Measurements from ENCODE around the gene BHLHE23.

Gene BHLHE23

GRCh38 chr20:62970307-62971210 lies 36.2 kb downstream of the BHLHE23 start:
- DNase-seq (ENCODE audit: low read depth) = no peak
- no peak overlapping the region for H3K4me3 ChIP-seq (ENCODE audit: low read length)
- TF ChIP-seq CTCF (conservative IDR thresholded peaks at IDR 0.05; ENCODE audit: low read length) = no peak

- H3K4me3 ChIP-seq (ENCODE audit: low read length) = no peak overlapping the region
- no peak for DNase-seq (ENCODE audit: low read depth)
- TF ChIP-seq CTCF (conservative IDR thresholded peaks at IDR 0.05; ENCODE audit: low read length) = no peak
These were observed 36.8 kb downstream of the BHLHE23 start for GRCh38 chr20:62969939-62970306.

- TF ChIP-seq CTCF (conservative IDR thresholded peaks at IDR 0.05; ENCODE audit: low read length) = no peak
- H3K4me3 ChIP-seq (ENCODE audit: low read length) = no peak overlapping the region
- peak; percentile 6 for DNase-seq (ENCODE audit: low read depth)
These were observed 37.5 kb downstream of the BHLHE23 start for GRCh38 chr20:62969179-62969760.

DNA sequence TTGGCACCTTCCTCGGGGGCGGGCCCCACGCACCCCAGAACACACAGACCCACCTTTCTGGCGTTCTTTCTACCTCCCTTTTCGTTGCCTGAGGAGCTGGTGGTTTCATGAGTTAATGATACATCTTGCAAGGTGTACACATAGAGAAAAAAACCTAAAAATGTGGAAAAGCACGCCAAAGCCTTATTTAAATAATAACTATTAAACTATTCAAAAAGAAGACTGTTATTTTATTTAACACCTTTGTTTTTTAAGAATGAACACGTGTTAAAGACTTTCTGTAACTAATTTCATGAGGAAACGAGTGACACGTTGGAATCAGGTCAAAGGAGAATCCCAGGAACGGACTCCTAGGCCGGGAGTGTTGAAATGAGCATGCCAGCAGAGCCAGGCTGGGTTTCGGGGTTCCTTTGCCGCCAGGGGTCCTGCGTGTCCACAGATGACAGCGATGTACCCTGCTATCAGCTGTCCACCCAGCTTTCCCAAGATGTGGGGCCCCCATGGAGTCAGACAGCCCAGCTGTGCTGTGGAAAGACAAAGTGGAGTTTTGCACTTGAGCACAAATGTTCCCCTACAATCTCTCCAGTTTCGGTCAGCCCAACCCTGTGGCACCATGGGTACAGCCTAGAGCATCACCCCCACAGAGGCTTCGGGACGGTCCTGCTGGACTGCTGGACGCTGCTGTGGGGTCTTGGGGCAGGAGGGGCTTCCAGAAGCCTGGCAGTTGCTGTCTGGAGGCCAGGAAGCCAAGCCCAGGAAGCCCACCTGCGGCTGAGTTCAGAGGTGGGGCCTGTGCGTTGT lies 38.2 kb downstream of the BHLHE23 start:
- no peak for DNase-seq (ENCODE audit: low read depth)
- no peak for TF ChIP-seq CTCF (conservative IDR thresholded peaks at IDR 0.05; ENCODE audit: low read length)

GRCh38 chr20:62967628-62968351 lies 39.0 kb downstream of the BHLHE23 start:
- no peak for DNase-seq (ENCODE audit: low read depth)
- no peak overlapping the region for H3K4me3 ChIP-seq (ENCODE audit: low read length)
- TF ChIP-seq CTCF (conservative IDR thresholded peaks at IDR 0.05; ENCODE audit: low read length) = no peak

More for the DNA sequence above, 38.2 kb downstream of the BHLHE23 start:
- no peak overlapping the region for H3K4me3 ChIP-seq (ENCODE audit: low read length)

- no peak for DNase-seq (ENCODE audit: low read depth)
- no peak for TF ChIP-seq CTCF (conservative IDR thresholded peaks at IDR 0.05; ENCODE audit: low read length)
- H3K4me3 ChIP-seq (ENCODE audit: low read length) = no peak overlapping the region
These were observed 39.6 kb downstream of the BHLHE23 start for GRCh38 chr20:62967149-62967501.

All from AG10803 (cell line).